ENCODE data around the gene GAA.

DNA sequence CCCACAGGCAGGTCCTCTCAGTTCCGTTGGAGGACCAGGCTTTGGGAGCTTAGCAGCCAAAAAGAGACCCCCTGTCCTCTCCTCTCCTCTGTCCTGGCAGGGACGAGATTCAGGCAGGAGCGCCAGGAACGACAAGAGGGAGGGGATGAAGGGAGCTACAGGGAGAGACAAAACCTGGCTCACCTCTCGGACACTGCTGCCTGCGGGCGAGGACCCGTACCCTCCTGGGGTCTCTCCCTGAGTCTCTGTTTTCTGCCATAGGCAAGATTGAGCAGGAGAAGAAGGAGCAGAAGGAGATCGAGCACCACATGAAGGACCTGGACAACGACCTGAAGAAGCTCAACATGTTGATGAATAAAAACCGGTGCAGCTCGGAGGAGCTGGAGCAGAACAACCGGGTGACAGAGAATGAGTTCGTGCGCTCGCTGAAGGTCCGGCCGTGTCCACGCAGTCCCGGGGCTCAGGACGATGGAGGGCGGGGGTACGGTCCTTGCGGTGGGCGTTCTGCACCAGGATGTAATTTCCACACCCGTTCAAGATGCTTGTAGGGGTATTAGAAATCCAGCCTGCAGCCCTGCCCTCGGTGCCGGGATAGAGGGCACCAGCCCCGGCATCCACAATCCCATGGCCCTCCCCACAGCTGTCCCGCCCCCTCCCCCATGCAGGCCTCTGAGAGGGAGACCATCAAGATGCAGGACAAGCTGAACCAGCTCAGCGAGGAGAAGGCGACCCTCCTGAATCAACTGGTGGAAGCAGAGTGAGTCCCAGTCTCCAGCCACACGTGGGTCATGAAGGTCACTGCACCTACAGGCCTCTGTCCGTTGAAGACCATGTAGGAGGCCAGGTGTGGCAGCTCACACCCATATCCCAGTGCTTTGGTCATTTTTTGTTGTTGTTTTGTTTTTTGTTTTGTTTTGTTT lies 13.8 kb upstream of the GAA start:
- no peak for TF ChIP-seq CTCF (IDR thresholded peaks at IDR 0.05)
- no peak for TF ChIP-seq POLR2AphosphoS5 (IDR thresholded peaks at IDR 0.05)

Measured in breast epithelium (tissue), 3 donors.